Endothelial cell of umbilical vein (primary cell): ENCODE data around the gene PTGR3. TPM values are rescaled to one million over a fixed set of nuclear protein-coding genes. Genes with fewer than 3 reads are reported as not detected.

Source experiments
- BruUV-seq: library from RNA; stranded (reverse); fragments of 400-500 nt; replicated peaks from 2 replicates; lab custom pipeline; 2021; lab: Mats Ljungman, UMichigan
- CTCF ChIA-PET: fragments of 300-600, 350-600 bp; sonication (Branson Sonifier 250); formaldehyde crosslinking; loops from one replicate; lab custom pipeline; 2021; ENCODE audit warnings: antibody characterized with exemption, inconsistent platforms; lab: Charles Lee
- POLR2A ChIA-PET: fragments of 300-600, 350-600 bp; sonication (Branson Sonifier 250); formaldehyde crosslinking; loops from one replicate; lab custom pipeline; 2021; ENCODE audit warnings: antibody characterized with exemption, inconsistent platforms; lab: Charles Lee
- DNase-seq: peaks from one replicate; pipeline ENCODE4 v3.0.0-alpha.2; 2011; ENCODE audit warnings: low read depth, low spot score
- FAIRE-seq: peaks from 2 replicates; lab custom pipeline; 2011; peaks lifted over from hg19 to GRCh38; lab: Jason Lieb, UNC
- H2AFZ ChIP-seq: 2 replicates; pipeline ENCODE4 v1.6.0; 2012; ENCODE audit warnings: low read depth, low read length, control low read depth, inconsistent platforms
- H3K27ac ChIP-seq: 2 replicates; pipeline ENCODE4 v1.5.1; 2011; ENCODE audit warnings: low read depth, mild to moderate bottlenecking, control low read depth, low read length, moderate library complexity; ENCODE audit not compliant: insufficient read depth
- H3K27me3 ChIP-seq, 2 experiments: 2 replicates each; pipeline versions ENCODE4 v1.6.0 to v1.6.1; 2011; ENCODE audit warnings: low read length in 2 of 2, mixed read lengths in 1 of 2; ENCODE audit not compliant: control insufficient read depth in 2 of 2, insufficient read depth in 2 of 2
- H3K36me3 ChIP-seq, 2 experiments: 2 replicates in 1 of 2; 3 replicates in 1 of 2; pipeline ENCODE4 v1.5.1; 2011; ENCODE audit warnings: low read length in 2 of 2, mild to moderate bottlenecking in 1 of 2, moderate library complexity in 1 of 2; ENCODE audit not compliant: control insufficient read depth in 2 of 2, insufficient read depth in 2 of 2; ENCODE audit errors: extremely low read depth in 1 of 2
- H3K4me1 ChIP-seq: 3 replicates; pipeline ENCODE4 v1.5.1; 2011; ENCODE audit warnings: mild to moderate bottlenecking, low read length; ENCODE audit not compliant: control insufficient read depth, insufficient read depth; ENCODE audit errors: extremely low read depth
- H3K4me2 ChIP-seq: 2 replicates; pipeline ENCODE4 v1.6.1; 2011; ENCODE audit warnings: low read length, control low read depth, mixed read lengths; ENCODE audit not compliant: insufficient read depth
- H3K4me3 ChIP-seq, 3 experiments: fragments of 200-600 bp in 1 of 3; sonication (generic), shearing (Covaris generic) in 1 of 3; replicated peaks in 1 of 3; 2 replicates each; pipeline ENCODE4 v1.5.1; 2011 to 2016; ENCODE audit warnings: control low read depth in 3 of 3, low read length in 3 of 3, mild to moderate bottlenecking in 2 of 3, inconsistent platforms in 1 of 3, low read depth in 1 of 3, moderate library complexity in 1 of 3; ENCODE audit not compliant: insufficient read depth in 1 of 3
- H3K79me2 ChIP-seq: 2 replicates; pipeline ENCODE4 v1.6.0; 2012; ENCODE audit warnings: low read length, inconsistent platforms; ENCODE audit not compliant: control insufficient read depth, insufficient read depth
- H3K9ac ChIP-seq: replicated peaks from 2 replicates; pipeline ENCODE3; 2011; ENCODE audit warnings: low read length, control low read depth; ENCODE audit not compliant: insufficient read depth; ENCODE audit errors: extremely low read depth
- H3K9me1 ChIP-seq: replicated peaks from 3 replicates; pipeline ENCODE4 v1.6.0; 2011; ENCODE audit warnings: mild to moderate bottlenecking, low read length; ENCODE audit not compliant: control insufficient read depth, insufficient read depth; ENCODE audit errors: extremely low read depth
- H3K9me3 ChIP-seq: replicated peaks from 2 replicates; pipeline ENCODE4 v1.5.1; 2012; ENCODE audit warnings: low read length, inconsistent platforms; ENCODE audit not compliant: control insufficient read depth, insufficient read depth
- H4K20me1 ChIP-seq: replicated peaks from 2 replicates; pipeline ENCODE3; 2011; ENCODE audit warnings: mild to moderate bottlenecking, low read length; ENCODE audit not compliant: control insufficient read depth, insufficient read depth; ENCODE audit errors: extremely low read depth
- EZH2 ChIP-seq: IDR thresholded peaks from 2 replicates; pipeline ENCODE4 v1.6.1; 2012; ENCODE audit warnings: borderline replicate concordance, low read depth, mild to moderate bottlenecking, moderate library complexity, low read length, inconsistent platforms; ENCODE audit not compliant: severe bottlenecking
- FOS ChIP-seq: IDR thresholded peaks from 2 replicates; pipeline ENCODE4 v1.6.1; 2011; ENCODE audit warnings: mild to moderate bottlenecking, low read length, moderate library complexity, borderline replicate concordance; ENCODE audit not compliant: insufficient read depth
- GATA2 ChIP-seq: IDR thresholded peaks from 2 replicates; pipeline ENCODE4 v1.7.0; 2011; ENCODE audit warnings: low read depth, mild to moderate bottlenecking, moderate library complexity, mixed read lengths, low read length; ENCODE audit not compliant: insufficient read length, insufficient read depth
- JUN ChIP-seq: IDR thresholded peaks from 2 replicates; pipeline ENCODE4 v1.6.1; 2011; ENCODE audit warnings: borderline replicate concordance, low read depth; ENCODE audit not compliant: insufficient read length, insufficient read depth
- POLR2A ChIP-seq: IDR thresholded peaks from 2 replicates; pipeline ENCODE4 v1.6.1; 2012; ENCODE audit warnings: low read depth, mild to moderate bottlenecking, control low read depth, low read length
- POLR2AphosphoS5 ChIP-seq: IDR thresholded peaks from 2 replicates; pipeline ENCODE4 v1.6.1; 2012; ENCODE audit warnings: low read depth, mild to moderate bottlenecking, control low read depth, low read length, moderate library complexity; ENCODE audit not compliant: insufficient read depth
- dilution Hi-C: fragments of 300-500 bp; cut with MboI; formaldehyde crosslinking; loops from one replicate; pipeline ENCODE4 v1.15.0; 2019; ENCODE audit warnings: low sequenced_read_pairs; ENCODE audit not compliant: extremely low pct_ligation_motif_present
- intact Hi-C: fragments of 100-400 bp; cut with micrococcal nuclease; formaldehyde crosslinking; loops from one replicate; pipeline ENCODE4 v1.10.0; 2022
- polyA plus RNA-seq, 4 experiments: library from polyadenylated mRNA; depleted of rRNA in 3 of 4; stranded (reverse) in 3 of 4; unstranded in 1 of 4; fragments of >200 nt; gene quantifications; 2 replicates each; pipeline versions ENCODE4 v1.2.1 to v1.2.3, GENCODE V29; 2011 to 2012; ENCODE audit warnings: missing spikeins in 1 of 4
- total RNA-seq: library from RNA; stranded (reverse); gene quantifications from 2 replicates; pipeline ENCODE4 v1.2.3, GENCODE V29; 2021
- TF ChIP-seq, protein P1 (sequence below), 2 donors: IDR thresholded peaks; 1 replicate in 1 of 2; 2 replicates in 1 of 2; pipeline ENCODE4 v1.5.1; 2011; ENCODE audit warnings: low read length in 2 of 2, mild to moderate bottlenecking in 2 of 2, moderate library complexity in 2 of 2, control low read depth in 1 of 2, inconsistent platforms in 1 of 2, low read depth in 1 of 2; ENCODE audit not compliant: insufficient read depth in 1 of 2; ENCODE audit errors: extremely low read depth in 1 of 2
- TF ChIP-seq, protein P2 (sequence below): IDR thresholded peaks from 2 replicates; pipeline ENCODE4 v1.6.1; 2011; ENCODE audit not compliant: insufficient read depth, insufficient read length

PTGR3 gene
- total and polyA plus RNA-seq, 2 donors (not counting 3 experiments of a cell fraction or from before 2014, with no cell fraction given), result 13.9 to 21.9 TPM

- Histone ChIP-seq H4K20me1 (no peaks in the 10 kb centered on the region), H2AFZ (no peak overlapping the region), H3K4me2 (peak overlapping the region; percentile 54), H3K27me3 (no peaks in the 10 kb centered on the region), H3K79me2 (peaks cover 25% of the 10 kb centered on the region), H3K27ac (peak overlapping the region; percentile 15), H3K9me1 (no peaks in the 10 kb centered on the region), H3K4me3 (no peak overlapping the region), H3K36me3 (peaks cover 0 to 7% of the 10 kb centered on the region in 2 experiments), H3K9me3 (no peaks in the 10 kb centered on the region), H3K9ac (no peak overlapping the region), H3K4me1 (peaks cover 27% of the 10 kb centered on the region)
- intact Hi-C loops, result loop anchor here (5.0 kb wide), 1 partner anchor 302 kb away; no protein-coding TSS in a partner anchor
- FAIRE-seq, result no peak
- TF ChIP-seq, protein P1, sequence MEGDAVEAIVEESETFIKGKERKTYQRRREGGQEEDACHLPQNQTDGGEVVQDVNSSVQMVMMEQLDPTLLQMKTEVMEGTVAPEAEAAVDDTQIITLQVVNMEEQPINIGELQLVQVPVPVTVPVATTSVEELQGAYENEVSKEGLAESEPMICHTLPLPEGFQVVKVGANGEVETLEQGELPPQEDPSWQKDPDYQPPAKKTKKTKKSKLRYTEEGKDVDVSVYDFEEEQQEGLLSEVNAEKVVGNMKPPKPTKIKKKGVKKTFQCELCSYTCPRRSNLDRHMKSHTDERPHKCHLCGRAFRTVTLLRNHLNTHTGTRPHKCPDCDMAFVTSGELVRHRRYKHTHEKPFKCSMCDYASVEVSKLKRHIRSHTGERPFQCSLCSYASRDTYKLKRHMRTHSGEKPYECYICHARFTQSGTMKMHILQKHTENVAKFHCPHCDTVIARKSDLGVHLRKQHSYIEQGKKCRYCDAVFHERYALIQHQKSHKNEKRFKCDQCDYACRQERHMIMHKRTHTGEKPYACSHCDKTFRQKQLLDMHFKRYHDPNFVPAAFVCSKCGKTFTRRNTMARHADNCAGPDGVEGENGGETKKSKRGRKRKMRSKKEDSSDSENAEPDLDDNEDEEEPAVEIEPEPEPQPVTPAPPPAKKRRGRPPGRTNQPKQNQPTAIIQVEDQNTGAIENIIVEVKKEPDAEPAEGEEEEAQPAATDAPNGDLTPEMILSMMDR (IDR thresholded peaks at IDR 0.05; ENCODE audit: extremely low read depth in 1 of 2, insufficient read depth in 1 of 2, low read depth in 1 of 2, low read length in 2 of 2), result no peak
- TF ChIP-seq FOS (peak; percentile 11), JUN (peak; percentile 31), EZH2 (no peak), POLR2AphosphoS5 (no peak)
- ChIA-PET CTCF (interaction anchor here (1.0 kb wide), 1 partner anchor 11 kb away, joined by 3 read pairs; the partner anchor contains the start of gene TSHZ1), POLR2A (no interaction called here)
- dilution Hi-C loops, result no loop called here
- no TSS peak for BruUV-seq
- DNase-seq, result peak; percentile 44
Observed at GRCh38 chr18:75199327-75199726, 9.6 kb downstream of the PTGR3 start.

DNA sequence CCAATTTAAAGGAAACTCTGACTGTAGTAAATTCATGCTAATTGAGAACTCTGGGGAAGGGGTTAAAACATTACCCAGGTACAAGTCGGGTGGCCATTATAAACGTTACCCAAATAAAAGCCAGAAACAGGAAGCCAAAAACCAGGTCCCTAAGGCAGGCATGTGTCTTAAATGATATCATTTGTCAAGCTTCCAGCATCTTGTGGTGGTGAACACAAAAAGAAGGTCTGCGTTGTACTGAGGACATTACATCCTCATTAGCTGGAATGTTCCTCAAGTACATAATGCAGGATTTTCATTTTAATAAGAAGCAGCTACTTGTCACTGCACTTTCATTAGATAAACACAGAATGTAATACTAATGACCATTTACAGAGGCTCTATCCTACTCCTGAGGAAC lies 10.9 kb downstream of the PTGR3 start:
- H3K4me2 ChIP-seq, result no peak overlapping the region

More for the DNA sequence above, 10.9 kb downstream of the PTGR3 start:
- Histone ChIP-seq H3K9me3 (no peaks in the 10 kb centered on the region), H3K27ac (no peak overlapping the region), H3K9me1 (no peaks in the 10 kb centered on the region), H3K79me2 (peaks cover 13% of the 10 kb centered on the region), H3K36me3 (peaks cover 0 to 7% of the 10 kb centered on the region in 2 experiments), H3K4me1 (peaks cover 25% of the 10 kb centered on the region), H4K20me1 (no peaks in the 10 kb centered on the region), H3K27me3 (no peaks in the 10 kb centered on the region), H3K9ac (no peak overlapping the region), H2AFZ (no peak overlapping the region), H3K4me3 (no peak overlapping the region)
- intact Hi-C loops, result loop anchor here (5.0 kb wide), 1 partner anchor 301 kb away; no protein-coding TSS in a partner anchor
- ChIA-PET CTCF (no interaction called here), POLR2A (interaction anchor here (0.5 kb wide), 1 partner anchor 431 kb away, joined by 3 read pairs; no protein-coding TSS in a partner anchor)
- FAIRE-seq (no peak), DNase-seq (no peak)
- TF ChIP-seq, protein P2, sequence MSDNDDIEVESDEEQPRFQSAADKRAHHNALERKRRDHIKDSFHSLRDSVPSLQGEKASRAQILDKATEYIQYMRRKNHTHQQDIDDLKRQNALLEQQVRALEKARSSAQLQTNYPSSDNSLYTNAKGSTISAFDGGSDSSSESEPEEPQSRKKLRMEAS, result no peak
- TF ChIP-seq POLR2A (no peak), POLR2AphosphoS5 (no peak), FOS (no peak), JUN (no peak), EZH2 (no peak), GATA2 (no peak)
- TF ChIP-seq, protein P1 (IDR thresholded peaks at IDR 0.05; ENCODE audit: extremely low read depth in 1 of 2, insufficient read depth in 1 of 2, low read depth in 1 of 2, low read length in 2 of 2), result no peak
- dilution Hi-C loops, result no loop called here
- BruUV-seq, result no TSS peak
